OCI-LY3 (cell line): ENCODE measurements around the gene TRMT11.
"Not testable (repeated sequence)": the region's sequence is repeated elsewhere in the genome, so short reads cannot be mapped to it uniquely, and the experiment has no call there.

Experiments used
- EZH2phosphoT487 ChIP-seq: fragments of 200-600 bp; shearing (Covaris generic); IDR thresholded peaks from 2 replicates; pipeline ENCODE4 v1.6.1; 2018; ENCODE audit warnings: antibody characterized with exemption, mixed run types, low read depth
- TF ChIP-seq, protein P1 (sequence below): fragments of 200-600, 300-600 bp; sonication (generic); IDR thresholded peaks from 2 replicates; pipeline ENCODE4 v1.5.1; 2014; ENCODE audit warnings: antibody characterized with exemption, low read length, low read depth

DNA sequence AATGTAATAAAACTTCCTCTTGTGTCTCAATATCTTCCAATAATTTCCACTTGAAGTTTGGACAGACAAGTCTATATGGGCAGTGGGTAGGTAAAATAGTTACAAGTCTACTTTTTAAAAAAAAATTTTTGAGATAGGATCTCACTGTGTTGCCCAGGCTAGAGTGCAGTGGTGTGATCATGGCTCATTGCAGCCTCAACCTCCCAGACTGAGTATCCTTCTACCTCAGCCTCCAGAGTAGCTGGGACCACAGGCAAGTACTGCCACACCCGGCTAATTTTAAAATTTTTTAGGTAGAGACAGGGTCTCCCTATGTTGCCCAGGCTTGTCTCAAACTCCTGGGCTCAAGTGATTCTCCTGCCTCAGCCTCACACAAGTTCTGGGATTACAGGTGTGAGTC lies 13.9 kb upstream of the TRMT11 start:
- TF ChIP-seq, protein P1, sequence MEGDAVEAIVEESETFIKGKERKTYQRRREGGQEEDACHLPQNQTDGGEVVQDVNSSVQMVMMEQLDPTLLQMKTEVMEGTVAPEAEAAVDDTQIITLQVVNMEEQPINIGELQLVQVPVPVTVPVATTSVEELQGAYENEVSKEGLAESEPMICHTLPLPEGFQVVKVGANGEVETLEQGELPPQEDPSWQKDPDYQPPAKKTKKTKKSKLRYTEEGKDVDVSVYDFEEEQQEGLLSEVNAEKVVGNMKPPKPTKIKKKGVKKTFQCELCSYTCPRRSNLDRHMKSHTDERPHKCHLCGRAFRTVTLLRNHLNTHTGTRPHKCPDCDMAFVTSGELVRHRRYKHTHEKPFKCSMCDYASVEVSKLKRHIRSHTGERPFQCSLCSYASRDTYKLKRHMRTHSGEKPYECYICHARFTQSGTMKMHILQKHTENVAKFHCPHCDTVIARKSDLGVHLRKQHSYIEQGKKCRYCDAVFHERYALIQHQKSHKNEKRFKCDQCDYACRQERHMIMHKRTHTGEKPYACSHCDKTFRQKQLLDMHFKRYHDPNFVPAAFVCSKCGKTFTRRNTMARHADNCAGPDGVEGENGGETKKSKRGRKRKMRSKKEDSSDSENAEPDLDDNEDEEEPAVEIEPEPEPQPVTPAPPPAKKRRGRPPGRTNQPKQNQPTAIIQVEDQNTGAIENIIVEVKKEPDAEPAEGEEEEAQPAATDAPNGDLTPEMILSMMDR: not testable (repeated sequence)
- TF ChIP-seq EZH2phosphoT487: not testable (repeated sequence)
